Activated CD8-positive, alpha-beta T cell treated with anti-CD3 and anti-CD28 coated beads for 36 hours (primary cell): ENCODE results near the gene ADARB2. TPM values are rescaled to one million over a fixed set of nuclear protein-coding genes. Genes with fewer than 3 reads are reported as not detected.

Experiments used
- ATAC-seq: fragments of 200-7000 bp; cut with Tn5 transposase; one replicate; pipeline ENCODE4 v1.10.0; 2021; ENCODE audit warnings: mild to moderate bottlenecking, moderate library complexity
- CTCF ChIA-PET: fragments of 350-600 bp; sonication (Branson Sonifier 250); formaldehyde crosslinking; loops from one replicate; lab custom pipeline; 2021; ENCODE audit warnings: antibody characterized with exemption; lab: Charles Lee
- POLR2A ChIA-PET: fragments of 350-600 bp; sonication (Branson Sonifier 250); formaldehyde crosslinking; loops from one replicate; lab custom pipeline; 2021; ENCODE audit warnings: antibody characterized with exemption; lab: Charles Lee
- DNase-seq: peaks from one replicate; pipeline ENCODE4 v3.0.0-alpha.2; 2020
- H3K27ac Mint-ChIP-seq: one replicate; pipeline ENCODE4 v1.8.0; 2021; ENCODE audit warnings: mild to moderate bottlenecking, mixed read lengths
- H3K27me3 Mint-ChIP-seq: one replicate; pipeline ENCODE4 v1.8.0; 2021; ENCODE audit warnings: mixed read lengths
- H3K36me3 Mint-ChIP-seq: one replicate; pipeline ENCODE4 v1.8.0; 2021; ENCODE audit warnings: low read depth, mixed read lengths
- H3K4me1 Mint-ChIP-seq: one replicate; pipeline ENCODE4 v1.8.0; 2021; ENCODE audit warnings: low read depth, mixed read lengths
- H3K4me3 Mint-ChIP-seq: one replicate; pipeline ENCODE4 v1.8.0; 2021; ENCODE audit warnings: mild to moderate bottlenecking, moderate library complexity, mixed read lengths
- H3K9me3 Mint-ChIP-seq: one replicate; pipeline ENCODE4 v1.8.0; 2021; ENCODE audit warnings: mixed read lengths
- CTCF ChIP-seq: fragments of 200-600 bp; IDR thresholded peaks from one replicate; pipeline ENCODE4 v1.8.0; 2022; ENCODE audit warnings: antibody characterized with exemption, mild to moderate bottlenecking
- intact Hi-C: fragments of 100-400 bp; cut with micrococcal nuclease; formaldehyde crosslinking; loops from one replicate; pipeline ENCODE4 v1.10.0; 2022
- total RNA-seq, 2 experiments: library from RNA; stranded (reverse); gene quantifications; one replicate each; pipeline ENCODE4 v1.2.3, GENCODE V29; 2021

The ADARB2 gene
- total RNA-seq, 2 experiments from 2014 or later: 1.3 to 1.6 TPM

GRCh38 chr10:1197384-1197783 is 539.9 kb downstream of the ADARB2 start:
- H3K27me3 Mint-ChIP-seq: peaks cover 3% of the 10 kb centered on the region
- H3K4me3 Mint-ChIP-seq: no peak overlapping the region
- no peaks in the 10 kb centered on the region for H3K36me3 Mint-ChIP-seq
- intact Hi-C loops: no loop called here
- CTCF ChIA-PET: interaction anchor here (1.1 kb wide), 1 partner anchor 16 kb away, joined by 3 read pairs; no protein-coding TSS in a partner anchor
- DNase-seq (no peak), ATAC-seq (no peak)
- POLR2A ChIA-PET: no interaction called here
- H3K9me3 Mint-ChIP-seq: no peaks in the 10 kb centered on the region
- H3K4me1 Mint-ChIP-seq: peaks cover 10% of the 10 kb centered on the region
- H3K27ac Mint-ChIP-seq: no peak overlapping the region
- TF ChIP-seq CTCF: no peak

DNA sequence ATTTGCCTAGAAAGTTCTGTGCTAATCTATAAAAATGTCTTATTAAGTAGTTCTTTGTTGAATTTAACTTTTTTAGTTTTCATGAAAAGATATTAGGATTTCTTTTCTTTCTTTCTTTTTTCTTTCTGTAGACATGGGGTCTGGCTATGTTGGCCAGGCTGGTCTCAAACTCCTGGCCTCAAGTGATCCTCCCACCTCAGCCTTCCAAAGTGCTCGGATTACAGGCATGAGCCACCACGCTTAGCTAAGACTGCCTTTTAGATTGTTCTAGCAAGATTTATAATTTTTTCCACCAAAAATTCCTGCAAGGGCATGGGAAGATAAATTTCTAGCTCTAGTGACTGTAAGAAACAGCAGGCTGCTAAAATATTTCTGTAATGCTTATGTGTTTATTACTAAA is 540.7 kb downstream of the ADARB2 start:
- ChIA-PET POLR2A (no interaction called here), CTCF (interaction anchor here (1.1 kb wide), 1 partner anchor 16 kb away, joined by 3 read pairs; no protein-coding TSS in a partner anchor)
- no peak for TF ChIP-seq CTCF
- Mint-ChIP-seq H3K36me3 (no peaks in the 10 kb centered on the region), H3K27ac (no peak overlapping the region), H3K4me3 (no peak overlapping the region), H3K27me3 (peaks cover 3% of the 10 kb centered on the region), H3K4me1 (peaks cover 10% of the 10 kb centered on the region), H3K9me3 (no peaks in the 10 kb centered on the region)
- intact Hi-C loops: no loop called here
- no peak for ATAC-seq
- DNase-seq: no peak

DNA sequence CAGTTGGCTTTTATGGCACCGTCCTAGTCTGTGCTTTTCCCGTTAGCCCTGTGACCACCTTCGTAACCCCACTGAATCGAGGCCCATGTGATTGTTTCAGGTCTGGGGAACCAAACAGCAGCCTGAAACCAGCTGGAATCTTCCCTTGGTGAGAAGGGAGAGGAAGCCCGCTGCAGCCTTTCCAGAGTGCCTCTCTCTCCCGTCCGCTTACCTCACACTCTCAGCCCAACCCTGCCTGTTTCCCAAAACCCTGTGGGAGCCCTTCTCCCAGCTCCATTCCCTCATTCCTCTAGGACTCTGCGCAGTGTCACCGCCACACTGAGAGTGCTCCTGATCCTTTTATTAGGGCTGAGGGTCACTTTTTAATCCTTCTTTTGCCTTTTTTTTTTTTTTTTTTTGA is 541.5 kb downstream of the ADARB2 start:
- ATAC-seq (no peak), DNase-seq (no peak)
- POLR2A ChIA-PET: no interaction called here
- Mint-ChIP-seq H3K27me3 (peaks cover 3% of the 10 kb centered on the region), H3K4me1 (peaks cover 10% of the 10 kb centered on the region), H3K36me3 (no peaks in the 10 kb centered on the region), H3K27ac (no peak overlapping the region), H3K4me3 (no peak overlapping the region), H3K9me3 (no peaks in the 10 kb centered on the region)
- TF ChIP-seq CTCF: no peak
- intact Hi-C loops: no loop called here
- CTCF ChIA-PET: interaction anchor here (1.4 kb wide), 1 partner anchor 174 kb away, joined by 3 read pairs; no protein-coding TSS in a partner anchor

- Mint-ChIP-seq H3K4me3 (no peak overlapping the region), H3K27me3 (peaks cover 3% of the 10 kb centered on the region), H3K9me3 (no peaks in the 10 kb centered on the region), H3K4me1 (peaks cover 10% of the 10 kb centered on the region), H3K27ac (no peak overlapping the region), H3K36me3 (no peaks in the 10 kb centered on the region)
- no peak for TF ChIP-seq CTCF
- CTCF ChIA-PET: interaction anchor here (1.3 to 1.6 kb wide), 2 partner anchors 13 to 85 kb away, joined by 3 to 4 read pairs; no protein-coding TSS in a partner anchor
- intact Hi-C loops: no loop called here
- DNase-seq: no peak
- ATAC-seq: no peak
- POLR2A ChIA-PET: no interaction called here
These were observed 543.2 kb downstream of the ADARB2 start for GRCh38 chr10:1194161-1194560.

DNA sequence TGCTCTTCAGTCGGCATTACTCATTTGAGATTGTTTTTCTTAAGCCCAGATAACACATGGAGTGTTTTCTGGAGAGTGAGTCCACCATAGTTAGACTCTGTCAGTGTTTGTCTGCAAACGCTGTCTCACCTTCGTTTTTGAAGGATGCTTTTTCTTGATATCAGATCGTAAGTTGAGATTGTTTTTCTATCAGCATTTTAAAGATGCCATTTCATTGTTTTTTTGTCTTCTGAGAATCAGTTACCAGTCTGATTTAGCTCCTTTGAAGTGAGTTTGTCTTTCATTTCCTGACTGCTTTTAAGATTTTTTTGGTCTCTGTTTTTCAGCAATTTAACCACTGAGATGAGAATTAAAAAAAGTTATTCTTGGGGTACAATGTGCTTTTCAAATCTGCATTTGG is 543.8 kb downstream of the ADARB2 start:
- DNase-seq (no peak), ATAC-seq (no peak)
- Mint-ChIP-seq H3K36me3 (no peaks in the 10 kb centered on the region), H3K27me3 (peaks cover 1% of the 10 kb centered on the region), H3K4me1 (peaks cover 10% of the 10 kb centered on the region), H3K9me3 (no peaks in the 10 kb centered on the region), H3K27ac (no peak overlapping the region), H3K4me3 (no peak overlapping the region)
- TF ChIP-seq CTCF: no peak
- CTCF ChIA-PET: interaction anchor here (1.6 kb wide), 1 partner anchor 12 kb away, joined by 3 read pairs; no protein-coding TSS in a partner anchor
- intact Hi-C loops: no loop called here
- POLR2A ChIA-PET: no interaction called here
